Erythroblast (primary cell): Measurements from ENCODE around the gene ADGRD1.

Experiments
- GATA1 ChIP-seq: IDR thresholded peaks from 2 replicates; pipeline ENCODE4 v1.6.1; 2011; ENCODE audit warnings: low read depth, mild to moderate bottlenecking, control low read depth, low read length, moderate library complexity
- POLR2A ChIP-seq: IDR thresholded peaks from 2 replicates; pipeline ENCODE4 v1.6.1; 2011; ENCODE audit warnings: mild to moderate bottlenecking, low read length

- TF ChIP-seq POLR2A (no peak), GATA1 (no peak)
Measured at GRCh38 chr12:131084341-131085011, 130.8 kb downstream of the ADGRD1 start.
